Esophagus muscularis mucosa (tissue), 4 donors: ENCODE results near the gene DNAJC3. TPM values are rescaled to one million over a fixed set of nuclear protein-coding genes. Genes with fewer than 3 reads are reported as not detected.

ENCODE experiments used
- DNase-seq: peaks from one replicate; pipeline ENCODE4 v3.0.0-alpha.2; 2017; ENCODE audit errors: extremely low spot score
- H3K27ac ChIP-seq, 4 donors: fragments of 200-600 bp; sonication (generic); replicated peaks in 1 of 4; 1 replicate in 3 of 4; 2 replicates in 1 of 4; pipeline ENCODE4 v1.5.1; 2016 to 2019; ENCODE audit warnings: mild to moderate bottlenecking in 1 of 4
- H3K27me3 ChIP-seq, 4 donors: fragments of 200-600 bp; sonication (generic); one replicate each; pipeline versions ENCODE4 v1.5.1 to v1.6.0; 2016 to 2019
- H3K36me3 ChIP-seq, 4 donors: fragments of 200-600 bp; sonication (generic); one replicate each; pipeline ENCODE4 v1.5.1; 2016 to 2019
- H3K4me1 ChIP-seq, 4 donors: fragments of 200-600 bp; sonication (generic); one replicate each; pipeline ENCODE4 v1.5.1; 2016 to 2019
- H3K4me3 ChIP-seq, 4 donors: fragments of 200-600 bp; sonication (generic); 1 replicate in 2 of 4; 2 replicates in 2 of 4; pipeline ENCODE4 v1.5.1; 2016 to 2019; ENCODE audit warnings: mild to moderate bottlenecking in 4 of 4, moderate library complexity in 1 of 4
- H3K9me3 ChIP-seq, 4 donors: fragments of 200-600 bp; sonication (generic); 1 replicate in 3 of 4; 2 replicates in 1 of 4; pipeline ENCODE4 v1.5.1; 2016 to 2019
- EP300 ChIP-seq: sonication (generic); formaldehyde crosslinking; IDR thresholded peaks from one replicate; pipeline ENCODE4 v1.6.1; 2017; ENCODE audit warnings: antibody characterized with exemption
- POLR2A ChIP-seq: fragments of 450-650 bp; IDR thresholded peaks from one replicate; pipeline ENCODE4 v1.6.1; 2017; ENCODE audit warnings: antibody characterized with exemption, moderate library complexity, mild to moderate bottlenecking, low read depth
- POLR2AphosphoS5 ChIP-seq, 2 donors: sonication (generic); formaldehyde crosslinking; IDR thresholded peaks; one replicate each; pipeline ENCODE4 v1.6.1; 2017; ENCODE audit warnings: antibody characterized with exemption in 2 of 2
- WGBS: methylation state at CpG from one replicate; pipeline ENCODE4 v1.1.5; 2018; 5-methylcytosine and 5-hydroxymethylcytosine counted together
- intact Hi-C: fragments of 100-400 bp; cut with DNase I; formaldehyde crosslinking; loops from one replicate; pipeline ENCODE4 v1.15.1; 2023
- total RNA-seq, 4 donors: library from RNA; depleted of rRNA; stranded (reverse); fragments of >200 nt; gene quantifications; one replicate each; pipeline versions ENCODE4 v1.1.0 to v1.2.1, GENCODE V29; 2016
- TF ChIP-seq, protein P1 (sequence below), 3 experiments: fragments of 200-600 bp in 2 of 3; fragments of 450-650 bp in 1 of 3; sonication (generic) in 2 of 3; IDR thresholded peaks; one replicate each; pipeline ENCODE4 v1.5.1; 2017 to 2019; ENCODE audit warnings: antibody characterized with exemption in 3 of 3, mild to moderate bottlenecking in 2 of 3, moderate library complexity in 1 of 3

Gene DNAJC3
- total RNA-seq, 4 donors from 2014 or later = 43.8 to 55.1 (median 48.9) TPM

DNA sequence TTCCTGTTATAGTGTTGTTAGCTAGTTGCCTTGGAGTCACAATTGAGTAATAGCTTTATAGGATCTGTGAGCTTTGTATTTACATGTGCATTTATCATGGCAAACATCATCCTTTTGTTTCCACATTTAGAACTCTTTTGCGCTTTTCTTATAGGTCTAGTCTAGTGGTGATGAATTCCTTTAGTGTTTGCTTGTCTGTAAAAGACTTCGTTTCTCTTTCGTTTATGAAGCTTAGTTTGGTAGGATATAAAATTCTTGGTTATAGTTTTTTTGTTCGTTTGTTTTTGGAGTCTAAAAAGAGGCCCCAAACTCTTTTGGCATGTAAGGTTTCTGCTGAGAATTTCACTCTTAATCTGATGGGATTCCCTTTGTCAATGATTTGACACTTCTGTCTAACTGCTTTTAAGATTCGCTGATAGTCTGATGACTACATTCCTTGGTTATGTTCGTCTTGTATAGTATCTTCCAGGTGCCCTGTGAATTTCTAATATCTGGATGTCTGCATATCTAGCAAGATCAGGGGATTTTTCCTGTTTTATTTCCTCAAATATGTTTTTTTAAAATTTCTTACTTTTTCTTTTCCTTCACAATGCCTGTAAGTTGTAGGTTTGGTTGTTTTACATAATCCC, 20.2 kb downstream of the DNAJC3 start:
- Histone ChIP-seq H3K4me1 (peaks cover 0 to 24% (median 16%) of the 10 kb centered on the region in 4 donors), H3K36me3 (no peaks in the 10 kb centered on the region), H3K27me3 (no peaks in the 10 kb centered on the region), H3K27ac (no peak overlapping the region), H3K9me3 (peaks cover 0 to 5% (median 2%) of the 10 kb centered on the region in 4 donors), H3K4me3 (no peak overlapping the region)
- TF ChIP-seq POLR2A (no peak), POLR2AphosphoS5 (IDR thresholded peaks at IDR 0.05) (no peak), EP300 (no peak)
- TF ChIP-seq, protein P1, sequence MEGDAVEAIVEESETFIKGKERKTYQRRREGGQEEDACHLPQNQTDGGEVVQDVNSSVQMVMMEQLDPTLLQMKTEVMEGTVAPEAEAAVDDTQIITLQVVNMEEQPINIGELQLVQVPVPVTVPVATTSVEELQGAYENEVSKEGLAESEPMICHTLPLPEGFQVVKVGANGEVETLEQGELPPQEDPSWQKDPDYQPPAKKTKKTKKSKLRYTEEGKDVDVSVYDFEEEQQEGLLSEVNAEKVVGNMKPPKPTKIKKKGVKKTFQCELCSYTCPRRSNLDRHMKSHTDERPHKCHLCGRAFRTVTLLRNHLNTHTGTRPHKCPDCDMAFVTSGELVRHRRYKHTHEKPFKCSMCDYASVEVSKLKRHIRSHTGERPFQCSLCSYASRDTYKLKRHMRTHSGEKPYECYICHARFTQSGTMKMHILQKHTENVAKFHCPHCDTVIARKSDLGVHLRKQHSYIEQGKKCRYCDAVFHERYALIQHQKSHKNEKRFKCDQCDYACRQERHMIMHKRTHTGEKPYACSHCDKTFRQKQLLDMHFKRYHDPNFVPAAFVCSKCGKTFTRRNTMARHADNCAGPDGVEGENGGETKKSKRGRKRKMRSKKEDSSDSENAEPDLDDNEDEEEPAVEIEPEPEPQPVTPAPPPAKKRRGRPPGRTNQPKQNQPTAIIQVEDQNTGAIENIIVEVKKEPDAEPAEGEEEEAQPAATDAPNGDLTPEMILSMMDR (IDR thresholded peaks at IDR 0.05) = no peak
- intact Hi-C loops = no loop called here
- WGBS = 96% methylated on average over 6 of the region's 6 CpGs
- DNase-seq = no peak

DNA sequence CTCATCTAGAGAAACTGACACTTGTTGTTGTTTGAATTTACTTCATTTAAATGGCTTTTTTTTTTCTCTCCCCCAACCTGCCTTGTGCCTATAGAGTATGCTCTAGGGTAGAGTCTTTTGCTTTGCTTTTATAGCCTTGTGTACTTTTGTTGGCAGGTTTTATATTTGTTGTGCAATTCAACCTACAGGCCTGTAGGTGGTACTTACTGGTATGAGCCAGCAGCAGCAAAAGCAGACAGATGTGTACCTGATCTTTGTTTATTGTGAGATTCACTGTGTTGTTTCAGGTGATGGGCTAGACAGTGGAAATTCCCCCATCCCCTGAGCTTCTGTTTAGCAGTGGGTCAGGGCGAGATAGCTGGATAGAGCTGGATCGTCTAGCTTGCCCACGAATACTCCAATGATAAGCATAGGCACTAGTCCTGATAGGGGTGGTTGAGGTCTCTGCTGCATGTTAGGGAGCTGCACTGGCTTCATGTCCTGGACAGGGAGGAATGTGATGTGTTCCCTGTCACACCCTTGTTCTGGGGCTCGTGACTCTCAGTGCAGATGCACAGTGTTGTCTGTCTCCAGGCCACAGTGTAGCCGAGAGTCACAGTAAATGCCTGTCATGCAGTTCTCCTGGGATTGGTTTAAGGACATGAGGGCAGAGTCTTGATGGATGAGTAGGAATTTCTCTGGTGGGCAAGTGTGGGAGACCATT, 21.3 kb downstream of the DNAJC3 start:
- TF ChIP-seq, protein P1 (IDR thresholded peaks at IDR 0.05) = no peak
- no peak for TF ChIP-seq POLR2A
- TF ChIP-seq POLR2AphosphoS5 (IDR thresholded peaks at IDR 0.05) = no peak
- TF ChIP-seq EP300 = no peak
- intact Hi-C loops = no loop called here
- H3K27ac ChIP-seq = no peak overlapping the region
- H3K4me1 ChIP-seq = peaks cover under 1 to 27% (median 21%) of the 10 kb centered on the region in 4 donors
- no peak for DNase-seq
- WGBS = 93% methylated on average over 5 of the region's 5 CpGs
- peaks cover 0 to 5% (median 2%) of the 10 kb centered on the region in 4 donors for H3K9me3 ChIP-seq
- H3K27me3 ChIP-seq = no peaks in the 10 kb centered on the region
- no peaks in the 10 kb centered on the region for H3K36me3 ChIP-seq
- no peak overlapping the region for H3K4me3 ChIP-seq

DNA sequence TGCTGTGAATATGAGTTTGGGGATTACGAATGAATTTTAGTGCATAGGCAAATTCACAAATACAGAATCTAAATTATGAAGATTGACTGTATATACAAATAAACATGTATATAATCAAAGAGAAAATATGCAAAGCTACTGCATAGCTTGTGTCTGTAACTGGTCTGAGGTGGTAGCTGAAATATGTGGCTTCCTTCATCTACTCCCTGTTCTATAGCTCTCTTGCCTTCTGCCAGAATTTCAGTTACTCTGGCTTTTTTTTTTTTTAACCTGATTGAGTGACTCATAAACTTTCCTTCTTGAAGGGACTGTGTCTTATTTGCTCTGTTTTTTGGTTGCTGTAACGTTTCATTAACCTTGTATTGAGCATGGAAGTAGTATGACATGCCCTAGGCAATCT, 26.6 kb downstream of the DNAJC3 start:
- Histone ChIP-seq H3K27me3 (no peaks in the 10 kb centered on the region), H3K4me3 (no peak overlapping the region), H3K36me3 (no peaks in the 10 kb centered on the region), H3K4me1 (peaks cover 17 to 48% (median 26%) of the 10 kb centered on the region in 4 donors), H3K9me3 (no peaks in the 10 kb centered on the region), H3K27ac (no peak overlapping the region)
- intact Hi-C loops = no loop called here
- TF ChIP-seq, protein P1 (IDR thresholded peaks at IDR 0.05) = no peak
- no peak for TF ChIP-seq POLR2AphosphoS5 (IDR thresholded peaks at IDR 0.05)
- TF ChIP-seq EP300 = no peak
- no peak for TF ChIP-seq POLR2A
- no peak for DNase-seq
- WGBS = 72% methylated on average over 2 of the region's 2 CpGs

DNA sequence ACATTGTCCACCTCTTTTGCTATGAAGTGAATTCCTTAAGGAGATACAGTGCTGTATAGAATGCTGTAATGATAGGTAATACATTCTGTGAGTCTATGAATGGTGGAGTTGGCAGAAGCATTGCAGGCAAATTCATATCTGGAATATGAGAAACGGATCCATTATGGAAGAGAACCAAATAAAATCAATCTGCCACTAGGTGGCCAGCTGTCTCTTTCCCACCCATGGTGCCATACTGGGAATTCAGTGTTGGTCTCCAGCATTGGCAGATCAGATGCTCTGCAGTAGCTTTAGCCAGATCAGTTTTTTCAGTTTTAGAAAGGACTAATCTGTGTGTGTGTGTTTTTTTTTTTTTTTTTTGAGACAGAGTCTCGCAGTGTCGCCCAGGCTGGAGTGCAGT, 27.6 kb downstream of the DNAJC3 start:
- TF ChIP-seq POLR2A (no peak), EP300 (no peak), POLR2AphosphoS5 (IDR thresholded peaks at IDR 0.05) (no peak)
- TF ChIP-seq, protein P1 (IDR thresholded peaks at IDR 0.05) = no peak
- Histone ChIP-seq H3K27me3 (no peaks in the 10 kb centered on the region), H3K4me3 (no peak overlapping the region), H3K4me1 (peaks cover 15 to 42% (median 25%) of the 10 kb centered on the region in 4 donors), H3K27ac (no peak overlapping the region), H3K36me3 (peaks cover 0 to 2% (median under 1%) of the 10 kb centered on the region in 4 donors), H3K9me3 (no peaks in the 10 kb centered on the region)
- 97% methylated on average over 3 of the region's 3 CpGs for WGBS
- intact Hi-C loops = no loop called here
- no peak for DNase-seq
